Type B pancreatic cell (in vitro differentiated cells): ENCODE results near the gene CPEB3. TPM values are rescaled to one million over a fixed set of nuclear protein-coding genes. Genes with fewer than 3 reads are reported as not detected.

ENCODE experiments used
- DNase-seq: peaks from one replicate; pipeline ENCODE4 v3.0.0; 2021; ENCODE audit warnings: mixed read lengths; ENCODE audit not compliant: unreplicated experiment; ENCODE audit errors: extremely low spot score
- H3K27ac Mint-ChIP-seq: 2 replicates; pipeline ENCODE4 v1.8.0; 2021; ENCODE audit warnings: mild to moderate bottlenecking, mixed read lengths
- H3K27me3 Mint-ChIP-seq: 2 replicates; pipeline ENCODE4 v1.8.0; 2021; ENCODE audit warnings: mixed read lengths
- H3K36me3 Mint-ChIP-seq: 2 replicates; pipeline ENCODE4 v1.8.0; 2021; ENCODE audit warnings: mixed read lengths
- H3K4me1 Mint-ChIP-seq: one replicate; pipeline ENCODE4 v1.8.0; 2021; ENCODE audit warnings: mixed read lengths; ENCODE audit not compliant: unreplicated experiment
- H3K4me3 Mint-ChIP-seq: 2 replicates; pipeline ENCODE4 v1.8.0; 2021; ENCODE audit warnings: mild to moderate bottlenecking, mixed read lengths
- H3K9me3 Mint-ChIP-seq: 2 replicates; pipeline ENCODE4 v1.8.0; 2021; ENCODE audit warnings: mixed read lengths
- total RNA-seq: library from RNA; stranded (reverse); gene quantifications from 2 replicates; pipeline ENCODE4 v1.2.1, GENCODE V29; 2021; ENCODE audit warnings: low replicate concordance
- TF ChIP-seq, protein P1 (sequence below): fragments of 200-600 bp; sonication (generic); conservative IDR thresholded peaks from 2 replicates; pipeline ENCODE4 v1.5.0; 2021; ENCODE audit warnings: antibody characterized with exemption, mild to moderate bottlenecking

CPEB3 gene
- total RNA-seq, 1 donor from 2014 or later, result 2.3 TPM

DNA sequence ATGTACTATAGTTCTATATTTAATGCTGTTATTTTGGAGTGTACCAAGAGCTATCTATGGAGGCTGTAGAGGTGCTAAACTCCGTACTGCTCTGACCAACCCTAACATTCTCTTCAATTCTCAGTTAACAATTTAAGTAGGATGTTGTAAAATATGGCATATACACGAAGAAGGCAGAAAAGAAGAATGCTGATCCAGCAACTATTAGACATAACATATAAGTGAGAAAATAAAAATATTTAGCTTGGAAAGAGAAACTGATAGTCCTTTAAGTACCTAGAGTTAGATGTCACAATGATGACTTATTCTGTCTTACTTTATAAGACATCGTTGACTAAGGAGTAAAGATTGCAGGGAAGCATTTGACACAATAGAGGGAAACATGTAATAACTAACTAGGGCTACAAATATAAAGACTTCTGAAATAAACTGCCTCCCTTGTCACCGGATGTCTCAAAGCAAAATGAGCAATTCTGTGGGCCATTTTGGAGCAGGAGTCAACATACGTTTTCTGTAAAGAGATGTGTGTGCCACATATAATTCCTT is 159.5 kb downstream of the CPEB3 start:
- no peaks in the 10 kb centered on the region for H3K27me3 Mint-ChIP-seq
- H3K4me3 Mint-ChIP-seq, result no peak overlapping the region
- H3K36me3 Mint-ChIP-seq, result no peaks in the 10 kb centered on the region
- H3K4me1 Mint-ChIP-seq, result no peaks in the 10 kb centered on the region
- no peaks in the 10 kb centered on the region for H3K9me3 Mint-ChIP-seq
- no peak overlapping the region for H3K27ac Mint-ChIP-seq
- TF ChIP-seq, protein P1, sequence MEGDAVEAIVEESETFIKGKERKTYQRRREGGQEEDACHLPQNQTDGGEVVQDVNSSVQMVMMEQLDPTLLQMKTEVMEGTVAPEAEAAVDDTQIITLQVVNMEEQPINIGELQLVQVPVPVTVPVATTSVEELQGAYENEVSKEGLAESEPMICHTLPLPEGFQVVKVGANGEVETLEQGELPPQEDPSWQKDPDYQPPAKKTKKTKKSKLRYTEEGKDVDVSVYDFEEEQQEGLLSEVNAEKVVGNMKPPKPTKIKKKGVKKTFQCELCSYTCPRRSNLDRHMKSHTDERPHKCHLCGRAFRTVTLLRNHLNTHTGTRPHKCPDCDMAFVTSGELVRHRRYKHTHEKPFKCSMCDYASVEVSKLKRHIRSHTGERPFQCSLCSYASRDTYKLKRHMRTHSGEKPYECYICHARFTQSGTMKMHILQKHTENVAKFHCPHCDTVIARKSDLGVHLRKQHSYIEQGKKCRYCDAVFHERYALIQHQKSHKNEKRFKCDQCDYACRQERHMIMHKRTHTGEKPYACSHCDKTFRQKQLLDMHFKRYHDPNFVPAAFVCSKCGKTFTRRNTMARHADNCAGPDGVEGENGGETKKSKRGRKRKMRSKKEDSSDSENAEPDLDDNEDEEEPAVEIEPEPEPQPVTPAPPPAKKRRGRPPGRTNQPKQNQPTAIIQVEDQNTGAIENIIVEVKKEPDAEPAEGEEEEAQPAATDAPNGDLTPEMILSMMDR, result no peak
- no peak for DNase-seq

DNA sequence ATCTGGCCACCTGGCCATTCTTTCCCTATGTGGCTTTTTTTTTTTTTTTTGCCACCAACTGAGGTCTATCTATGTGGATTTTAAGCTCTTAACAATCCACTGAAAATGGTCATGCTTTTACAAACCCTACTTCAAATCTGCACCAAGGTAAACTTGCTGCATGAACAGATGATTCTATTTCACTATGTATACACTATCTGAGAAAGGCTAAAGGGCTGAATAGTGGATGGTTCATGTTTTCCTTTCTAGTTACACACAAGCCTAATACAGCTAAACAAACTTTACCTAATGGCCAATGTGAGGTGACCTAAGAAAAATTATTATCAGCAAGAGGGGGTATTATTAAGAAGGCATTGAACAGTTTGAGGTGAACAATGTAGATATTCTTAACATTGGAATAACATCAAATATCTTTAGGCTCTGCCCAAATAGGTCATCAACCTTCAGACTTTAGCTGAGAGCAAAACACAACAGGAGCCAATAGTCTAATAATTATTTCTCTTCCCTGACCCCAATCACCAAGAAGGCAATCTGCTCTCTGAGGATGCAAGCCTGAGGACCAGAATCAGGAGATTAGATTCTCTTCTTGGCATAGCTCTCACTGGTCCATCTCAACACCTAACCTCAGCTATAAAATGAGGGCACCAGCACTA is 160.1 kb downstream of the CPEB3 start:
- H3K36me3 Mint-ChIP-seq, result no peaks in the 10 kb centered on the region
- TF ChIP-seq, protein P1, result no peak
- H3K9me3 Mint-ChIP-seq, result no peaks in the 10 kb centered on the region
- H3K27me3 Mint-ChIP-seq, result no peaks in the 10 kb centered on the region
- no peak for DNase-seq
- H3K27ac Mint-ChIP-seq, result no peak overlapping the region
- no peak overlapping the region for H3K4me3 Mint-ChIP-seq
- no peaks in the 10 kb centered on the region for H3K4me1 Mint-ChIP-seq

DNA sequence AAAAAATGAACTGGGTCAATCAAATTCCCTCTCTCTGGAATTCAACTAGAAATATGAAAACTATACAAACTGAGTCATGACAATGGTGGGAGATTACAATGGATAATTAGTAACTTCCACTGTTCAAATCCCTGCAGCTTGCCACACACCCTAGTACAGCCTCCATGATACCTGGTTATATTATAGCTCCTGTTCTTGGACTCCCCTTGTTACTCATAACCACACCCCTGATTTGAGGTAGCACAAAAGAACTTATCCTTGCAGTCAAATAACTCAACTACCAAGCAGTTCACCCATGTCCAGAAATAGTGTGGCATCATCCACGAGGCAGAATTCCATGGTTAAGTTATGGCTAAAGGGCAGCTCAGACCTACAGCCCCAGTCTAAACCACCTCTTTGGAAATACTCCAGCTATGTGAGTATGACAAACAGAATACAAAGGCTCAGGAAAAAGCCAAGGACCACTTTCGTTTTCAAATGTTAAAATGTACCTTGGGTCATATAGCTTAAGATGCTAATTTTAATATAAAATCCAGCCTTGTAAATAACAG is 164.7 kb downstream of the CPEB3 start:
- H3K4me1 Mint-ChIP-seq, result peaks cover 29% of the 10 kb centered on the region
- H3K36me3 Mint-ChIP-seq, result no peaks in the 10 kb centered on the region

DNA sequence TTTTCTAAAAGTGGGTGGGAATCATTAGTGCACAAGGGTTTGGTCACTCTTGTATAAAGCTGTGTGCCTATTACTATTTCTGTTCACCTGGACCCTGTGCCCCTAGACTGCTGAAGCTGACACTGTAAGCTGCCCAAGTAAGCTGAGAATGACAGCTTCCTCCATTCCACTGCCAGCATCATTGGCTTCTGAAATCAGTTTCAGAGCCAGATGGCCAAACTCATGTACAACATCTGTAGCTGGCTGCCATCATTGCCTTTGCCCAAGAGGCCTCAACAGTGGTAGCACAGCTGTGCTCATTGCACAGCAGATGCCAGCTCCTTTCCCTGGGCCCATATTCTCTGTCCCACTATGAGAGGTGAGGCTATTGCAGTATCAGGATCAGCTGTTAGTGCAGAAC is 165.7 kb downstream of the CPEB3 start:
- Mint-ChIP-seq H3K9me3 (no peaks in the 10 kb centered on the region), H3K27ac (no peak overlapping the region), H3K4me1 (peaks cover 29% of the 10 kb centered on the region), H3K27me3 (no peaks in the 10 kb centered on the region), H3K36me3 (no peaks in the 10 kb centered on the region), H3K4me3 (no peak overlapping the region)
- TF ChIP-seq, protein P1, result no peak
- no peak for DNase-seq

More for the DNA sequence above, 164.7 kb downstream of the CPEB3 start:
- TF ChIP-seq, protein P1, result no peak
- no peaks in the 10 kb centered on the region for H3K27me3 Mint-ChIP-seq
- no peaks in the 10 kb centered on the region for H3K9me3 Mint-ChIP-seq
- no peak for DNase-seq
- H3K27ac Mint-ChIP-seq, result no peak overlapping the region
- no peak overlapping the region for H3K4me3 Mint-ChIP-seq

DNA sequence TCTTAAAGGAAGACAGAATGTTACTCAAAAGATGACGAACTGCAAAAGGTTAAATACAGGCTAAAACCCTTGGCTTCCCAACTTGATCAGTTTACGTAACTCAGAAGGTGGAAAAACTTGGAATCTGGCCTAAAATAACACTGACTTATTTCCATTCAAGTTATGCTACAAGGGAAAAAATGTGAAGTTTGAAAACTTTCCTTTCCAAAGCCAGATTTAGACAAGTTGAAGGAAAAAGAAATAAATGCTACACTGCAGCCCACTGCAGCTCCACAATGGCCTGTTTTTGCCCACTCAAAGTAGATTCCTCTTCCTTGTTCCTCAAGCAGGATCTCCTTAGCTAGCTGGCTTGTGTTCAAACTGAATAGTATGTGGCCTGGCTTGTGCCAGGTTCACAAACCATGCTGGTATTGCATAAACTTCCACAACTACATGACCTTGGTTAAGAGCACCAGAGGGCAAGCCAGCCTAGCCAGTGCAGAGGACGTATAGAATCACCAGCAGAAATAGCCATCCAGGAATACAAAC is 166.2 kb downstream of the CPEB3 start:
- no peak for DNase-seq
- Mint-ChIP-seq H3K27me3 (no peaks in the 10 kb centered on the region), H3K27ac (no peak overlapping the region), H3K9me3 (no peaks in the 10 kb centered on the region), H3K36me3 (no peaks in the 10 kb centered on the region), H3K4me1 (peaks cover 29% of the 10 kb centered on the region), H3K4me3 (no peak overlapping the region)
- TF ChIP-seq, protein P1, result no peak
